Ishikawa (cell line): Measurements from ENCODE around the gene IL1A.

Experiments
- CEBPB ChIP-seq: IDR thresholded peaks from 2 replicates; pipeline ENCODE4 v1.6.1; 2012
- CREB1 ChIP-seq: IDR thresholded peaks from 2 replicates; pipeline ENCODE4 v1.6.1; 2012; ENCODE audit warnings: low read depth
- EGR1 ChIP-seq: IDR thresholded peaks from 2 replicates; pipeline ENCODE4 v1.6.1; 2012
- EP300 ChIP-seq: IDR thresholded peaks from 2 replicates; pipeline ENCODE4 v1.6.1; 2012; ENCODE audit warnings: borderline replicate concordance
- FOXM1 ChIP-seq: IDR thresholded peaks from 2 replicates; pipeline ENCODE4 v1.6.1; 2012; ENCODE audit warnings: low read depth, borderline replicate concordance
- MAX ChIP-seq: IDR thresholded peaks from 2 replicates; pipeline ENCODE4 v1.6.1; 2012
- NFIC ChIP-seq: IDR thresholded peaks from 2 replicates; pipeline ENCODE4 v1.6.1; 2012
- RAD21 ChIP-seq: IDR thresholded peaks from 2 replicates; pipeline ENCODE4 v1.6.1; 2012; ENCODE audit warnings: low read depth
- TAF1 ChIP-seq: IDR thresholded peaks from 2 replicates; pipeline ENCODE4 v1.6.1; 2012; ENCODE audit warnings: low read depth, mild to moderate bottlenecking
- TCF12 ChIP-seq: IDR thresholded peaks from 2 replicates; pipeline ENCODE4 v1.6.1; 2012; ENCODE audit warnings: low read depth
- TEAD4 ChIP-seq: IDR thresholded peaks from 2 replicates; pipeline ENCODE4 v1.6.1; 2012
- USF1 ChIP-seq: IDR thresholded peaks from 2 replicates; pipeline ENCODE4 v1.6.1; 2012
- YY1 ChIP-seq: IDR thresholded peaks from 2 replicates; pipeline ENCODE4 v1.6.1; 2012; ENCODE audit warnings: low read depth
- ZBTB7A ChIP-seq: IDR thresholded peaks from 2 replicates; pipeline ENCODE4 v1.6.1; 2012; ENCODE audit warnings: low read depth
- TF ChIP-seq, protein P1 (sequence below): IDR thresholded peaks from 2 replicates; pipeline ENCODE4 v1.6.1; 2012; ENCODE audit warnings: low read depth, mild to moderate bottlenecking

IL1A gene

DNA sequence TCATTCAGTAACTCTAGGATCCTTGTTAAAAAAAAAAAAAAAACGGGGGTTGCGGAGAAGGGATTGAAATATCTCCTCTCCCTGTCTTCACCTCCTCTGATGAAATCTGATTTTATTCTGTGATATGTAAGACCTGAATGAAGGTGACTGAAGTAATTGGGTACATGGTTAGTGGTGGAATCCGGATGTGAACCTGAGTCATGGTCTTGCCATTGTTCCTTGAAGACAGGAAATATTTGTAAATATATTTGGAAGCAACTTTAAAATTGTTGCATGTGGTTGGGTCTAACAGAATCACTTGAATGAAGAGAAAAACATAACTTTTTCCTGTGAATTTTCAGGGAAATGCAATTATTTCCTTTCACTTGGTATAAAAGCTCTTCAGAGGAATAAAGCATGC, 3.0 kb upstream of the IL1A start:
- no peak for TF ChIP-seq MAX
- no peak for TF ChIP-seq TAF1
- no peak for TF ChIP-seq CEBPB
- no peak for TF ChIP-seq NFIC
- no peak for TF ChIP-seq USF1
- no peak for TF ChIP-seq TEAD4
- no peak for TF ChIP-seq ZBTB7A
- TF ChIP-seq EP300: no peak
- no peak for TF ChIP-seq CREB1
- TF ChIP-seq, protein P1, sequence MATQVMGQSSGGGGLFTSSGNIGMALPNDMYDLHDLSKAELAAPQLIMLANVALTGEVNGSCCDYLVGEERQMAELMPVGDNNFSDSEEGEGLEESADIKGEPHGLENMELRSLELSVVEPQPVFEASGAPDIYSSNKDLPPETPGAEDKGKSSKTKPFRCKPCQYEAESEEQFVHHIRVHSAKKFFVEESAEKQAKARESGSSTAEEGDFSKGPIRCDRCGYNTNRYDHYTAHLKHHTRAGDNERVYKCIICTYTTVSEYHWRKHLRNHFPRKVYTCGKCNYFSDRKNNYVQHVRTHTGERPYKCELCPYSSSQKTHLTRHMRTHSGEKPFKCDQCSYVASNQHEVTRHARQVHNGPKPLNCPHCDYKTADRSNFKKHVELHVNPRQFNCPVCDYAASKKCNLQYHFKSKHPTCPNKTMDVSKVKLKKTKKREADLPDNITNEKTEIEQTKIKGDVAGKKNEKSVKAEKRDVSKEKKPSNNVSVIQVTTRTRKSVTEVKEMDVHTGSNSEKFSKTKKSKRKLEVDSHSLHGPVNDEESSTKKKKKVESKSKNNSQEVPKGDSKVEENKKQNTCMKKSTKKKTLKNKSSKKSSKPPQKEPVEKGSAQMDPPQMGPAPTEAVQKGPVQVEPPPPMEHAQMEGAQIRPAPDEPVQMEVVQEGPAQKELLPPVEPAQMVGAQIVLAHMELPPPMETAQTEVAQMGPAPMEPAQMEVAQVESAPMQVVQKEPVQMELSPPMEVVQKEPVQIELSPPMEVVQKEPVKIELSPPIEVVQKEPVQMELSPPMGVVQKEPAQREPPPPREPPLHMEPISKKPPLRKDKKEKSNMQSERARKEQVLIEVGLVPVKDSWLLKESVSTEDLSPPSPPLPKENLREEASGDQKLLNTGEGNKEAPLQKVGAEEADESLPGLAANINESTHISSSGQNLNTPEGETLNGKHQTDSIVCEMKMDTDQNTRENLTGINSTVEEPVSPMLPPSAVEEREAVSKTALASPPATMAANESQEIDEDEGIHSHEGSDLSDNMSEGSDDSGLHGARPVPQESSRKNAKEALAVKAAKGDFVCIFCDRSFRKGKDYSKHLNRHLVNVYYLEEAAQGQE: no peak
- no peak for TF ChIP-seq YY1
- TF ChIP-seq TCF12: no peak
- TF ChIP-seq EGR1: no peak
- TF ChIP-seq FOXM1: no peak
- TF ChIP-seq RAD21: no peak

DNA sequence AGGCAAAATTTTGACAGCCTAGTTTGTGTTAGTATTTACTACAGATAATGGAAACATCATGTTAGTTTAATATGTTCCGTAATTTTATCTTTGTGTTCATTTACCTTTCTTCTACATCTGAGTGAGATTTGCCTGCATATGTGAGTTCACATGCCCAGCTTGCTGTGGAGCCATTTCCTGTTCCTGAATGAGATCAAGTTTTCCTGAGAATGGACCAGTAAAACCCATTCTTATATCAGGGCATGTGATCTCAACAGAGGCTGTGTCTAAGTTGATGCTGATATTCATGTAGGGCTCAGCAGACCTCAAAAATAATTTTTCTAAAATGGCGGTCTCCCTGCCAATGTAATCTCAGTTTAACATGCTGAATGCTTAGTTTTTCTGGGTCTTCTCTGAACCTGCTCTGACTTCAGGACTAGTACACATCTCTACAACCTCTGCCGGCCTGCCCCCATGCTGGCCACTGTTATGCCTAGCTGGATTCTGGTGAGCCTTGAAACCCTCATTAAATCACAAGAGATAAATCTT, 1.0 kb downstream of the IL1A start:
- TF ChIP-seq, protein P1: no peak
- no peak for TF ChIP-seq MAX
- no peak for TF ChIP-seq EP300

GRCh38 chr2:112782234-112782799, 2.0 kb downstream of the IL1A start:
- no peak for TF ChIP-seq RAD21
- no peak for TF ChIP-seq EP300
- TF ChIP-seq ZBTB7A: no peak
- no peak for TF ChIP-seq EGR1
- TF ChIP-seq TCF12: no peak
- no peak for TF ChIP-seq YY1
- TF ChIP-seq, protein P1: no peak
- no peak for TF ChIP-seq NFIC
- TF ChIP-seq USF1: no peak
- TF ChIP-seq TEAD4: no peak
- no peak for TF ChIP-seq MAX
- no peak for TF ChIP-seq FOXM1
- TF ChIP-seq CEBPB: no peak
- TF ChIP-seq TAF1: no peak
- TF ChIP-seq CREB1: no peak

DNA sequence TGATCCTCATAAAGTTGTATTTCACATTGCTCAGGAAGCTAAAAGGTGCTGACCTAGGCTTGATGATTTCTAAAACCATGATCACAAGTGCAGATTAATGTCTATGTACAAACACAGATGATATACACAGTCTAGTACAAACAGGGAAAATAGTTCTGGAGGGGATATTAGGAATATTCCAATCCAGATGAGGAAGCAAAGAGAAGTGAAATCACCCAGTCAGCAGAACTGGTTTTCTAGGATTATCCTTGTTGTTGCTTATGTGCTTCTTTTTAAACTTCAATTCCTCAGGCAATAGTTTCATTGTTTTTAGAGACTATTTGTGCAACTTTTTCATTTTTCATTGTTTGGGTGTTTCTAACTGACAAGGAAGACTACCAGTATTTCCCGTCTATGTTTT, 4.7 kb downstream of the IL1A start:
- TF ChIP-seq EGR1 (no peak), CREB1 (no peak), RAD21 (no peak), TEAD4 (no peak), TAF1 (no peak), ZBTB7A (no peak), FOXM1 (no peak), YY1 (no peak), MAX (no peak)
